NCI-H2107 (cell line): ENCODE measurements around the gene SH3PXD2B.

Experiments used
- DNase-seq: peaks from one replicate; lab custom pipeline; 2025; lab: John Stamatoyannopoulos, UW

The SH3PXD2B gene

DNA sequence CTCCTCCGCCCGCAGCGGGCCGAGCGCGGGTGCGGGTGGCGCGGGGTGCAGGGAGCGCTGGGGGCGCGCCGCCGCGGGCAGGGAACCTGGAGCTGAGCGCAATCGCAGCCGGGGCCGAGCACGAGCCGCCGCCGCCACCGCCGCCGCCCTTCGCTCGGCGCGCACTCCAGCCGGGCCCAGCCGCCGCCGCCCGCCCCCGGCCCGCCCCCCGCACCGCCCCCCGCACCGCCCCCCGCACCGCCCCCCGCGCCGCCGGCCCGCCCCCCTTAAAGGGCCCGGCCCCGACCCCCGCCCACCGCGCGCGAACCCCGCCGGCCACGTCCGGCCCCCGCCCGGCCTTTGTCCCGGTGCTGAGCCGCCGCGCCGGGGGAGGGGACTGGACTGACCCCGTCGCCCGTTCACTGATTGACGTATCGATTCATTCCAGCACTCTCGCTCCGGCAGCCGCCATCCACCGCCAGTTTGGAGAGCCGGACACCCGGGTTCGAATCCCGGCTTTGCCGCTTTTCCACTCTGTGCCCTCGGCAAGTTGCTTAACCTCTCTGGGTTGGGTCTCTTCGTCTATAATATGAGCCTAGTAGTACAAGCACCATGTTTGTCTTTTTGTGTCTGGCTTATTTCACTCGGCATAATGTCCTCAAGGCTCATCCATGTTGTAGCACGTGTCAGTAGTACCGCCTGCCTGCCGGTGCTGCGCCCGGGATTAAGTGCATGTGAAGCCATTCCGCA lies at the start of gene SH3PXD2B:
Gene SH3PXD2B, minus strand, starts transcription at position 168 of the 729 bp plus-strand sequence. CDS start 173 bp downstream, outside the sequence.
- DNase-seq, result no peak

- no peak for DNase-seq
Measured at GRCh38 chr5:172502969-172503368, 48.6 kb upstream of the SH3PXD2B start.

DNA sequence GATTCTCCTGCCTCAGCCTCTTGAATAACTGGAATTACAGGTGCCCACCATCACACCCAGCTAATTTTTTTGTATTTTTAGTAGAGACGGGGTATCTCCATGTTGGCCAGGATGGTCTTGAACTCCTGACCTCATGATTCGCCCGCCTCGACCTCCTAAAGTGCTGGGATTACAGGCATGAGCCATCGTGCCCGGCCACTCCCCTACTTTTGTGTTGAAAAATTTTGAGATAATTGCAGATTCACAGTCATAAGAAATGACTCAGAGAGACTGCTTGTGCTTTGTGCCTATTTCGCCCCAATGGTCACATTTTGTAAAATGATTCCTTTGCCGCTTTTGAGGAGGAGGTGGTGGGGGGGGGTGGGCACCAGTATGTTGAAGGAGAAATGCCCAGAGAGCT lies 48.1 kb upstream of the SH3PXD2B start:
- no peak for DNase-seq

GRCh38 chr5:172501708-172502320 lies 47.5 kb upstream of the SH3PXD2B start:
- DNase-seq, result no peak

DNA sequence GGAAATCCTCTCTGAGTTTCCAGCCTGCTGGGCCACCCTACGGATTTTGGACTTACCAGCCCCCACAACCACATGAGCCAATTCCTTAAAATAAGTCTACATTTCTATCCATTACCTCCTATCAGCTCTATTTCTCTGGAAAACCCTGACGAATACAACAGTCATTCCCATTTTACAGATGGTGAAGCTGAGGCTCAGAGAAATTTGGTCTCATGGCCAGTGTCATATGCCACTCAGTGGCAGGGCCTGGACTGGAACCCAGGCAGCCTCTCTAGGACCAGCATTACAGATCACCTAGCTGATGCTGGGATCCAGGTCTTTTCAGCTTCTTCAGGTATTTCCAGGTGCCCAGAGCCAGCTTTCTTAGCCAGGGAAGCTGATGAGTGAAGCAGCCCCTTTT lies 45.0 kb upstream of the SH3PXD2B start:
- DNase-seq, result no peak

GRCh38 chr5:172498431-172499129 lies 44.3 kb upstream of the SH3PXD2B start:
- DNase-seq, result no peak

DNA sequence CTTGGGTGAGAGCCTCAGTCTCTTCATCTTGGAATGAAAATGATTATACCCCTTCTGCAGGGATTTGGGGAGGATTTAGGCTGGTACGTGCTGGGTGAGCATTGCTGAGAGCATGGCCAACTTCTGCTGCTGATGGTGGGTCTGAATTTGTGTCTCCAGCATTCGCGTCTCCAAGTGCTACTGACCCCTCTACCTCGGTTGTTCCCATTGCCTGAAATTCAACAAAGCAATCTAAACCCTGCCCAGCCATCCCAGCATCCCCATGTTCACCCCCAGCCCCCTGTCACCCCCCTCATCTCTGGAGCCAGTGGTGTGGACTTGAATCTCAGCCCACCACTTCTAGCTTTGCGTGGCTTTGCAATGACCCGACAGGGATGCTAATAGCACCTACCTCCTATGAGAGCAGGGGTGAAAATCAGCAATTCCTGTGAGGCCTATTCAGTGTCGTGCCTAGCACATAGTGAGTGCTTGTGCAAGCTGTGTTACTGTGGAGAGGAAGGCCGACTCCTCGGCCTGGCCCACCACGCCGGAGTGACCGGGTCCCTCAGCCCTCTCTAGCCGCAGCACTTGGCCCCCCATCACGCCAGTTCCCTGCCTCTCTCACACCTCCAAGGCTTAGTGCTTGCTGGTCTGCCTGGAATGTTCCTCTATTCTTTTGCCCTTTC lies 43.4 kb upstream of the SH3PXD2B start:
- DNase-seq, result no peak

- DNase-seq, result no peak
Measured at GRCh38 chr5:172496671-172497371, 42.5 kb upstream of the SH3PXD2B start.

GRCh38 chr5:172494630-172495505 lies 40.5 kb upstream of the SH3PXD2B start:
- no peak for DNase-seq

DNA sequence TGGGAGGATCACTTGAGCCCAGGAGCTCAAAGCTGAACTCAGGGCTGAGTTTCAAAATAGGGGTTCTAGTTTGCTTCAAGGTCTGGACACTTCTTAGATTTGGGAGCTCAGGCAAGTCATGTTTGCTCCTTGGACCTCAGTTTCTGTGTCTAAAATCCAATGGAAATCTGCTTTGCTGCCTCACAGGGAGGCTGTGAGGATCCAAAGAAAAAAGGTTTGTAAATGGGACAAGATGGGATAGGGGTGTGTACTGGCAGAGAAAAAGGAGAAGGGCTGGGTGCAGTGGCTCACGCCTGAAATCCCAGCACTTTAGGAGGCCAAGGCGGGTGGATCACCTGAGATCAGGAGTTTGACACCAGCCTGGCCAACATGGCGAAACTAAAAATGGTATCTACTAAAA lies 39.6 kb upstream of the SH3PXD2B start:
- no peak for DNase-seq

GRCh38 chr5:172493461-172493860 lies 39.1 kb upstream of the SH3PXD2B start:
- no peak for DNase-seq

- DNase-seq, result no peak
Measured at GRCh38 chr5:172493002-172493401, 38.7 kb upstream of the SH3PXD2B start.

- DNase-seq, result no peak
Measured at GRCh38 chr5:172492097-172492840, 37.9 kb upstream of the SH3PXD2B start.

- no peak for DNase-seq
Measured at GRCh38 chr5:172491481-172491880, 37.2 kb upstream of the SH3PXD2B start.

DNA sequence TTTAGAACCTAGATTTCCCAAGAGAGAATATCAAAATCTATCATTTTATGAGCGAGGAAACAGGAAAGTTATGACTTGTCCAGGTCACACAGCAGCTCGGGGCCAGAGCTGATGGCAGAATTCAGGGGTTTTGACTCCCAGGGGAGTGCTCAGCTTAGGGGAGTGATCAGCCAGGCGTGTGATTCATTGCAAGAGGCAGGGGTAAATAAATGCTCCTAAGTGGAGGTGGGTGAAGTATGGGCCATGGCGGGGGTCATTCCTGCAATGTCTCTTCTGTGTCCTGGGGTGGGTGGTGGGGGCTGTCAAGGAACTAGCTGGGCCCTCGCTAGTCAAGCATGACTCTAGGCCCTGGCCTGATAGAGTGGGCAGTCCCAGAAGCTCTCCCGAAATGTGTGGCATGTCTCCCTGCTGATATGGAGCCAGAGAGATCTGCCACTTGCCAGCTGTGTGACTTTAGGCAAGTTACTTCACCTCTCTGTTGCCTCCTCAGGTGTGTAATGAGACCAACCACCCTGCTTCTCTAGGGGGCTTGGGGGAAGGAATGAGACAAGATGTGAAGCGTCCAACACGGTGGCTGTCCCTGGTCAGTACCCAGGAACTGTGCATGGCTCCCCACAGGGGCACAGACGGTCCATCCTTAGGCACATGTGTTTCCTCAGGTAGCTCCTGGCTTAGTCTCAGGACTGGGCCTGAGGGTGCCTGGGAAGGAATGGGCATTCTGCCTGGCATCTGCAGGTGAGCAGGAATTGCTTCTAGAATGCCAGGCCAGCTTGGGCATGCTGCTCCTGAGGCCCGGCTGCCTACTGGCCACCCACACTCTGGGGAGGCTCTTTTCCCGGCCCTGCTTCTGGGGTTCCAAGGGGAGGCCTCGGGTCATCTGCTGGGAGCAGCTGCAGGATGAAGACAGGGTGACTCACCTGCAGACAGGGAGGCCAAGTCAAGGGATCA lies 36.5 kb upstream of the SH3PXD2B start:
- DNase-seq, result no peak

GRCh38 chr5:172488221-172488620 lies 33.9 kb upstream of the SH3PXD2B start:
- DNase-seq, result no peak

GRCh38 chr5:172487671-172488070 lies 33.3 kb upstream of the SH3PXD2B start:
- DNase-seq, result no peak

- DNase-seq, result no peak
Measured at GRCh38 chr5:172486912-172487311, 32.6 kb upstream of the SH3PXD2B start.

GRCh38 chr5:172486451-172486850 lies 32.1 kb upstream of the SH3PXD2B start:
- no peak for DNase-seq
